ENCODE data around the gene BRICD5. TPM values are rescaled to one million over a fixed set of nuclear protein-coding genes. Genes with fewer than 3 reads are reported as not detected.

BRICD5 gene
- total and polyA plus RNA-seq, 3 experiments from 2014 or later = 0.14 to 10.9 (median 8.4) TPM

DNA sequence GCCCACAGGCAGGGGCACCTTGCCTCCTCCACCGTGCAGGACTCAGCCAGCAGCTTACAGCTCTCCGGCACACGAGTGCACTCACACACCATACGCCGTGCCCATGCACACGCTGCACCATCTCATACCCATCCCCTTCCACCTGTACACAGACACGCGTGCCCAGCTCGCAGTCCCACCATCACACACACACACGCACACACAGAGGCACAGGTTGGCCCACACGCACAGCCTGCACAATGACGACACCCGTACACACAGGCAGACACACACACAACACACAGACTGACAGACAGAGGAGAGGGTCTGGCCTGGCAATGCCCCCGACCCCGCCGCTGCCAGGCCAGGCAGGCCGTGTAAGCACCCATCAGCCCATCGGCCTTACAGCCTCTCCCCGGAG lies 26.3 kb downstream of the BRICD5 start:
- Mint-ChIP-seq H3K9me3 (no peaks in the 10 kb centered on the region), H3K27me3 (no peaks in the 10 kb centered on the region), H3K4me1 (peaks cover 3 to 9% (median 7%) of the 10 kb centered on the region in 3 donors), H3K27ac (peak overlapping the region in 2 of 8 donors; percentile 1 to 93), H3K4me3 (no peak overlapping the region), H3K36me3 (peaks cover 0 to 2% (median 0%) of the 10 kb centered on the region in 3 donors)
- DNase-seq = no peak
- H3K9me3 ChIP-seq (ENCODE audit: low read length) = no peaks in the 10 kb centered on the region
- H3K4me1 ChIP-seq (ENCODE audit: insufficient read depth, low read length) = no peaks in the 10 kb centered on the region
- no peaks in the 10 kb centered on the region for H3K27me3 ChIP-seq (ENCODE audit: insufficient read depth, low read length, poor library complexity, severe bottlenecking)
- ChIA-PET POLR2A (no interaction called here), CTCF (no interaction called here)
- no peak overlapping the region for H3K27ac ChIP-seq (ENCODE audit: low read depth, low read length)
- H3K4me3 ChIP-seq (ENCODE audit: low read length) = no peak overlapping the region
- no peaks in the 10 kb centered on the region for H3K36me3 ChIP-seq (ENCODE audit: insufficient read depth, low read length)

- H3K36me3 ChIP-seq (ENCODE audit: insufficient read depth, low read length) = no peaks in the 10 kb centered on the region
- Mint-ChIP-seq H3K27me3 (no peaks in the 10 kb centered on the region), H3K4me3 (no peak overlapping the region), H3K36me3 (peaks cover 0 to 2% (median 0%) of the 10 kb centered on the region in 3 donors), H3K27ac (no peak overlapping the region), H3K4me1 (peaks cover 3 to 9% (median 7%) of the 10 kb centered on the region in 3 donors), H3K9me3 (no peaks in the 10 kb centered on the region)
- no peaks in the 10 kb centered on the region for H3K9me3 ChIP-seq (ENCODE audit: low read length)
- DNase-seq = no peak
- no peaks in the 10 kb centered on the region for H3K4me1 ChIP-seq (ENCODE audit: insufficient read depth, low read length)
- H3K27me3 ChIP-seq (ENCODE audit: insufficient read depth, low read length, poor library complexity, severe bottlenecking) = no peaks in the 10 kb centered on the region
- POLR2A ChIA-PET = no interaction called here
- no peak overlapping the region for H3K27ac ChIP-seq (ENCODE audit: low read depth, low read length)
- CTCF ChIA-PET = no interaction called here
- no peak overlapping the region for H3K4me3 ChIP-seq (ENCODE audit: low read length)
Measured at GRCh38 chr16:2183671-2184070, 27.0 kb downstream of the BRICD5 start.

GRCh38 chr16:2181952-2182351 lies 28.7 kb downstream of the BRICD5 start:
- H3K4me3 Mint-ChIP-seq = no peak overlapping the region
- CTCF ChIA-PET = no interaction called here

GRCh38 chr16:2180962-2181923 lies 29.4 kb downstream of the BRICD5 start:
- POLR2A ChIA-PET = no interaction called here

More at GRCh38 chr16:2181952-2182351, 28.7 kb downstream of the BRICD5 start:
- no peak overlapping the region for H3K27ac ChIP-seq (ENCODE audit: low read depth, low read length)
- H3K9me3 ChIP-seq (ENCODE audit: low read length) = no peaks in the 10 kb centered on the region
- no peak for DNase-seq
- no peak overlapping the region for H3K4me3 ChIP-seq (ENCODE audit: low read length)
- no peaks in the 10 kb centered on the region for H3K4me1 ChIP-seq (ENCODE audit: insufficient read depth, low read length)
- POLR2A ChIA-PET = no interaction called here
- H3K9me3 Mint-ChIP-seq = no peaks in the 10 kb centered on the region
- H3K4me1 Mint-ChIP-seq = peaks cover 3 to 9% (median 7%) of the 10 kb centered on the region in 3 donors
- peak overlapping the region in 2 of 8 donors; percentile 52 to 90 for H3K27ac Mint-ChIP-seq
- H3K27me3 Mint-ChIP-seq = no peaks in the 10 kb centered on the region
- H3K36me3 ChIP-seq (ENCODE audit: insufficient read depth, low read length) = no peaks in the 10 kb centered on the region
- H3K36me3 Mint-ChIP-seq = peaks cover 0 to 5% (median 2%) of the 10 kb centered on the region in 3 donors
- H3K27me3 ChIP-seq (ENCODE audit: insufficient read depth, low read length, poor library complexity, severe bottlenecking) = no peaks in the 10 kb centered on the region

DNA sequence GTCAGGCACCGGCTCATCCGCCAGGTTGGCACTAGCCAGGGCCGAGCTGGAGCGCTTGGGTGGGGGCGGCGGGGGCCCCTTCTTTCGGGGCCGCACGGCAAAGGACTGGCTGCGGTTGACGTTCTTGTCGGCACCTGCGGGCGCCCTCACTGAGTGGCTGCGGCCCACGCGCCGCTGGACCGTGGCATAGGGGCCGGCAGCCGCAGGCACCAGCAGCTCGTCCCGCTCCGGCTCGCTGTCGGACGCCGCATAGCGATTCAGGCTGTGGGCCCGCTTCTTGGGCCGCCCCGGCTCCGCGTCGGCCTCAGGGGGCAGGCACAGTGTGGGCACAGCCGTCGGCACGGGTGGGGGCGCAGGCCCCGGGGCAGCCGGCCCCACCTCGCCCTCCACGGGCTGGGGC lies 30.2 kb downstream of the BRICD5 start:
- POLR2A ChIA-PET = no interaction called here

More at GRCh38 chr16:2180962-2181923, 29.4 kb downstream of the BRICD5 start:
- H3K9me3 ChIP-seq (ENCODE audit: low read length) = no peaks in the 10 kb centered on the region
- H3K36me3 ChIP-seq (ENCODE audit: insufficient read depth, low read length) = no peaks in the 10 kb centered on the region
- no peak overlapping the region for H3K4me3 Mint-ChIP-seq
- CTCF ChIA-PET = no interaction called here
- no peak overlapping the region for H3K27ac ChIP-seq (ENCODE audit: low read depth, low read length)
- H3K4me3 ChIP-seq (ENCODE audit: low read length) = no peak overlapping the region
- no peaks in the 10 kb centered on the region for H3K4me1 ChIP-seq (ENCODE audit: insufficient read depth, low read length)
- peaks cover 0 to 10% (median 2%) of the 10 kb centered on the region in 3 donors for H3K36me3 Mint-ChIP-seq
- H3K9me3 Mint-ChIP-seq = no peaks in the 10 kb centered on the region
- DNase-seq = no peak
- H3K27me3 Mint-ChIP-seq = no peaks in the 10 kb centered on the region
- H3K27me3 ChIP-seq (ENCODE audit: insufficient read depth, low read length, poor library complexity, severe bottlenecking) = no peaks in the 10 kb centered on the region
- peak overlapping the region in 1 of 8 donors; percentile 52 for H3K27ac Mint-ChIP-seq
- peaks cover 3 to 9% (median 7%) of the 10 kb centered on the region in 3 donors for H3K4me1 Mint-ChIP-seq

DNA sequence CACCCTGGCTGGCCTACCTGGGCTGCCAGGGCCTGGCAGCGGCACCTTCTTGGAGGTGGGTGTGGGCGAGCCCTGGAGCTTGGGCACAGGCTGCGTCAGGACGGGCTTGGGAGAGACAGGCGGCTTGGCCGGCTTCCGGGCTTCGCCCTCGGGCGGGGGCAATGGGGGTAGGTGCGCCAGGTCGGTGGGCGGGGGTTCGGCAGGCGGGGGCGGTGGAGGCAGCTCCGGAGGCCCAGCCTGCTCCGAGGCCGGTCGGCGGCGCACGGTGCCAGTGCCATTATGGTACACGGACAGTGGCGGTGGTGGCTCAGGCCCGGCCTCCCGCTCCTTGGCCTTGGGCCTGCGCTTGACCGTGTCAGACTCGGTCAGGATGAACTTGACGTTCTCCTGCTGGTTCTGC lies 31.1 kb downstream of the BRICD5 start:
- H3K9me3 ChIP-seq (ENCODE audit: low read length) = no peaks in the 10 kb centered on the region
- Mint-ChIP-seq H3K27me3 (no peaks in the 10 kb centered on the region), H3K27ac (no peak overlapping the region), H3K4me1 (peaks cover 3 to 9% (median 7%) of the 10 kb centered on the region in 3 donors), H3K36me3 (peaks cover 0 to 25% (median 2%) of the 10 kb centered on the region in 3 donors), H3K4me3 (no peak overlapping the region), H3K9me3 (no peaks in the 10 kb centered on the region)
- no peak overlapping the region for H3K4me3 ChIP-seq (ENCODE audit: low read length)
- DNase-seq = no peak
- POLR2A ChIA-PET = no interaction called here
- H3K36me3 ChIP-seq (ENCODE audit: insufficient read depth, low read length) = peaks cover 9% of the 10 kb centered on the region
- H3K27me3 ChIP-seq (ENCODE audit: insufficient read depth, low read length, poor library complexity, severe bottlenecking) = no peaks in the 10 kb centered on the region
- H3K4me1 ChIP-seq (ENCODE audit: insufficient read depth, low read length) = no peaks in the 10 kb centered on the region
- CTCF ChIA-PET = no interaction called here
- no peak overlapping the region for H3K27ac ChIP-seq (ENCODE audit: low read depth, low read length)

More for the DNA sequence above, 30.2 kb downstream of the BRICD5 start:
- no peak for DNase-seq
- Histone ChIP-seq H3K4me1 (ENCODE audit: insufficient read depth, low read length) (no peaks in the 10 kb centered on the region), H3K27ac (ENCODE audit: low read depth, low read length) (no peak overlapping the region), H3K4me3 (ENCODE audit: low read length) (no peak overlapping the region), H3K36me3 (ENCODE audit: insufficient read depth, low read length) (peaks cover 7% of the 10 kb centered on the region), H3K27me3 (ENCODE audit: insufficient read depth, low read length, poor library complexity, severe bottlenecking) (no peaks in the 10 kb centered on the region), H3K9me3 (ENCODE audit: low read length) (no peaks in the 10 kb centered on the region)
- CTCF ChIA-PET = no interaction called here
- Mint-ChIP-seq H3K4me1 (peaks cover 3 to 9% (median 7%) of the 10 kb centered on the region in 3 donors), H3K36me3 (peaks cover 0 to 18% (median 2%) of the 10 kb centered on the region in 3 donors), H3K9me3 (no peaks in the 10 kb centered on the region), H3K27ac (no peak overlapping the region), H3K4me3 (no peak overlapping the region), H3K27me3 (no peaks in the 10 kb centered on the region)

- Mint-ChIP-seq H3K27ac (no peak overlapping the region), H3K4me3 (no peak overlapping the region), H3K4me1 (peaks cover 3 to 9% (median 7%) of the 10 kb centered on the region in 3 donors), H3K36me3 (peaks cover 0 to 29% (median 0%) of the 10 kb centered on the region in 3 donors), H3K27me3 (no peaks in the 10 kb centered on the region), H3K9me3 (no peaks in the 10 kb centered on the region)
- DNase-seq = no peak
- Histone ChIP-seq H3K36me3 (ENCODE audit: insufficient read depth, low read length) (peaks cover 14% of the 10 kb centered on the region), H3K4me1 (ENCODE audit: insufficient read depth, low read length) (no peaks in the 10 kb centered on the region), H3K4me3 (ENCODE audit: low read length) (no peak overlapping the region), H3K9me3 (ENCODE audit: low read length) (no peaks in the 10 kb centered on the region), H3K27ac (ENCODE audit: low read depth, low read length) (no peak overlapping the region), H3K27me3 (ENCODE audit: insufficient read depth, low read length, poor library complexity, severe bottlenecking) (no peaks in the 10 kb centered on the region)
- ChIA-PET CTCF (no interaction called here), POLR2A (no interaction called here)
Measured at GRCh38 chr16:2179107-2179501, 31.6 kb downstream of the BRICD5 start.

GRCh38 chr16:2178321-2179106 lies 32.1 kb downstream of the BRICD5 start:
- no peak overlapping the region for H3K27ac ChIP-seq (ENCODE audit: low read depth, low read length)
- H3K36me3 ChIP-seq (ENCODE audit: insufficient read depth, low read length) = peaks cover 18% of the 10 kb centered on the region
- DNase-seq = peak in 4 of 5 donors; percentile 17 to 36 (median 28)
- H3K4me3 ChIP-seq (ENCODE audit: low read length) = no peak overlapping the region
- H3K27ac Mint-ChIP-seq = no peak overlapping the region
- POLR2A ChIA-PET = no interaction called here
- no peaks in the 10 kb centered on the region for H3K27me3 Mint-ChIP-seq
- no peak overlapping the region for H3K4me3 Mint-ChIP-seq
- no peaks in the 10 kb centered on the region for H3K9me3 ChIP-seq (ENCODE audit: low read length)
- no peaks in the 10 kb centered on the region for H3K27me3 ChIP-seq (ENCODE audit: insufficient read depth, low read length, poor library complexity, severe bottlenecking)
- peaks cover 0 to 33% (median 1%) of the 10 kb centered on the region in 3 donors for H3K36me3 Mint-ChIP-seq
- no peaks in the 10 kb centered on the region for H3K9me3 Mint-ChIP-seq
- H3K4me1 ChIP-seq (ENCODE audit: insufficient read depth, low read length) = no peaks in the 10 kb centered on the region
- H3K4me1 Mint-ChIP-seq = peaks cover 3 to 9% (median 7%) of the 10 kb centered on the region in 3 donors
- CTCF ChIA-PET = no interaction called here

Measured in CD8-positive, alpha-beta memory T cell (primary cell).